Peyer's patch (tissue), 4 donors: ENCODE results near the gene PPP2R5C. TPM values are rescaled to one million over a fixed set of nuclear protein-coding genes. Genes with fewer than 3 reads are reported as not detected.

ENCODE experiments used
- DNase-seq, 3 donors: peaks; one replicate each; pipeline ENCODE4 v3.0.0-alpha.2; 2017 to 2019
- H3K27ac ChIP-seq, 4 donors: fragments of 200-600 bp; sonication (generic); one replicate each; pipeline ENCODE4 v1.5.1; 2016 to 2019
- H3K27me3 ChIP-seq, 2 donors: fragments of 200-600 bp; sonication (generic); one replicate each; pipeline ENCODE4 v1.5.1; 2019
- H3K36me3 ChIP-seq, 3 donors: fragments of 200-600 bp; sonication (generic); one replicate each; pipeline ENCODE4 v1.5.1; 2016 to 2019
- H3K4me1 ChIP-seq, 4 donors: fragments of 200-600 bp; sonication (generic); one replicate each; pipeline ENCODE4 v1.5.1; 2016 to 2019
- H3K4me3 ChIP-seq, 4 donors: fragments of 200-600 bp; sonication (generic); 1 replicate in 3 of 4; 2 replicates in 1 of 4; pipeline ENCODE4 v1.5.1; 2016 to 2019; ENCODE audit warnings: mild to moderate bottlenecking in 1 of 4
- H3K9me3 ChIP-seq, 4 donors: fragments of 200-600 bp; sonication (generic); one replicate each; pipeline ENCODE4 v1.5.1; 2016 to 2019; ENCODE audit warnings: mild to moderate bottlenecking in 1 of 4
- POLR2A ChIP-seq, 2 donors: fragments of 450-650 bp; IDR thresholded peaks; one replicate each; pipeline ENCODE4 v1.5.1; 2017; ENCODE audit warnings: antibody characterized with exemption in 2 of 2, mild to moderate bottlenecking in 2 of 2, moderate library complexity in 2 of 2
- total RNA-seq, 4 donors: library from RNA; depleted of rRNA; stranded (reverse); fragments of >200 nt; gene quantifications; one replicate each; pipeline ENCODE4 v1.1.0, GENCODE V29; 2016
- TF ChIP-seq, protein P1 (sequence below), 6 experiments: fragments of 450-650 bp in 4 of 6; fragments of 200-600 bp in 2 of 6; sonication (generic) in 1 of 6; IDR thresholded peaks; one replicate each; pipeline ENCODE4 v1.5.1; 2017 to 2019; ENCODE audit warnings: antibody characterized with exemption in 6 of 6, mild to moderate bottlenecking in 3 of 6, moderate library complexity in 1 of 6

The PPP2R5C gene
- total RNA-seq, 4 donors from 2014 or later = 87.6 to 137 (median 91.9) TPM

DNA sequence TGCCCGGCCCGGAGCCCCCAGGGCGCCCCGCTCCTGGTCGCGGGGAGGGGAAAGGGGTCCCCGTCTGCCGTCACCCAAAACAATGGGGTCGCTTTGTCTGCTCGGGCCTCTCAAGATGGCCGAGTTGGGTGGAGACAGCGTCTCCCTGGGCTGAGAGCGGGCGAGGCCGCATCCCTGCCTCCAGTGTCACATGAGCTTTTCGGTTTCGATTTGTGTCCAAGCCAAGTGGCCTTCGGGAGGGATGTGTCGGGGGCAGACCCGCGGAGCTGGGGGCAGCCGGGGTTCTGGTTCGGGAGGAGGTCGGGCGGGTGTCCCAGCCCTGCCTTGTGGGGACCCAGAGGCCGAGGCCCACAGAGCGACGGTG is 203.7 kb downstream of the PPP2R5C start:
- Histone ChIP-seq H3K36me3 (peaks cover 0 to 8% (median 0%) of the 10 kb centered on the region in 3 donors), H3K4me1 (peaks cover 0 to 43% (median 0%) of the 10 kb centered on the region in 4 donors), H3K4me3 (peak overlapping the region; percentile 80 to 97 (median 92)), H3K27me3 (no peaks in the 10 kb centered on the region), H3K9me3 (no peaks in the 10 kb centered on the region), H3K27ac (peak overlapping the region; percentile 90 to 98 (median 95))
- DNase-seq = peak; percentile 70 to 87 (median 84)
- no peak for TF ChIP-seq POLR2A (IDR thresholded peaks at IDR 0.05)
- TF ChIP-seq, protein P1, sequence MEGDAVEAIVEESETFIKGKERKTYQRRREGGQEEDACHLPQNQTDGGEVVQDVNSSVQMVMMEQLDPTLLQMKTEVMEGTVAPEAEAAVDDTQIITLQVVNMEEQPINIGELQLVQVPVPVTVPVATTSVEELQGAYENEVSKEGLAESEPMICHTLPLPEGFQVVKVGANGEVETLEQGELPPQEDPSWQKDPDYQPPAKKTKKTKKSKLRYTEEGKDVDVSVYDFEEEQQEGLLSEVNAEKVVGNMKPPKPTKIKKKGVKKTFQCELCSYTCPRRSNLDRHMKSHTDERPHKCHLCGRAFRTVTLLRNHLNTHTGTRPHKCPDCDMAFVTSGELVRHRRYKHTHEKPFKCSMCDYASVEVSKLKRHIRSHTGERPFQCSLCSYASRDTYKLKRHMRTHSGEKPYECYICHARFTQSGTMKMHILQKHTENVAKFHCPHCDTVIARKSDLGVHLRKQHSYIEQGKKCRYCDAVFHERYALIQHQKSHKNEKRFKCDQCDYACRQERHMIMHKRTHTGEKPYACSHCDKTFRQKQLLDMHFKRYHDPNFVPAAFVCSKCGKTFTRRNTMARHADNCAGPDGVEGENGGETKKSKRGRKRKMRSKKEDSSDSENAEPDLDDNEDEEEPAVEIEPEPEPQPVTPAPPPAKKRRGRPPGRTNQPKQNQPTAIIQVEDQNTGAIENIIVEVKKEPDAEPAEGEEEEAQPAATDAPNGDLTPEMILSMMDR (IDR thresholded peaks at IDR 0.05) = no peak

DNA sequence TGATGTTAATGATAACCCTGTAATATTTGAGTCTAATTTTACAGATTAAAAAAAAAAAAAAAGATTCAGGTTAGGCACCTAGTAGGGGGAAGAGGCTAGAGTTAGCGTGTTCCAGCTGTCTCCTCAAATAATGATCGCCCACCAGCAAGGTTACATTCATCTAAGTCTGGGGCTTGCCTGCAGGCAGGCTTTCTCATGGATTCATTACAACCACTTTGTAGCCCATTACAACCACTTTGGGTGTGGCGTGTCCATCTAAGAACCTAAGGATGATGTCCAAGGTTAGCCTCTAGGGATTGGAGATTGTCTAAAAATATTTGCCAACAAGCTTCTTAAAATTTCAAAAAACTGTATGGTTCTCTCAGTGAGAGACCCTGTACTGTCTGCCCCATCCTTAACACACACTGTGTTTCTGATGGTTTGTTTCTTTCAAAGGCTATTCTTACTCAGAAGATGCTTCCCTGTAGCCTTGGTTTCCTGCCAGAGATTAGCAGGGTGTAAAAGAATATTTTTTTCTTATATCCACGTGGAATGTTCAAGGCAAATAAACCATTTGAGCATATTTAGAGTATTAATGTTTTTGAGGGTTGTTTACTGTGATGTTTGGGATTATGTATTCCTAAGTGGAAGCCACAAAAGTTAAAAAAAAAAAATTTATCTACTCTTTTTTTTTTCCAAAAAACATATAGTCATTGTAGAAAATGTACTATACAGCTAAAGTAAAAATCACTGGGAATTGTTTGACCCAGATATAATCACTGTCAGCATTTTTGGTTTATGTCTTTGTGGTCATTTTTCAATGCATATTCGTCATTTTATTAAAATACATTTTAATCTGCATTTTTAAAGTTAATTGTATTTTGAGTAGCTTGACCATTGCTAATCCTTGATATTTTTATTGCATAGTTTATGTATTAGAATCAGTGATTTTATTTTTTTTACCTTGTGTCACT is 204.5 kb downstream of the PPP2R5C start:
- Histone ChIP-seq H3K27ac (peak overlapping the region in 3 of 4 donors; percentile 90 to 98 (median 97)), H3K9me3 (no peaks in the 10 kb centered on the region), H3K4me3 (peak overlapping the region; percentile 80 to 97 (median 92)), H3K27me3 (no peaks in the 10 kb centered on the region), H3K4me1 (peaks cover 0 to 48% (median 0%) of the 10 kb centered on the region in 4 donors), H3K36me3 (peaks cover 0 to 8% (median 0%) of the 10 kb centered on the region in 3 donors)
- DNase-seq = no peak
- TF ChIP-seq, protein P1 (IDR thresholded peaks at IDR 0.05) = no peak
- TF ChIP-seq POLR2A (IDR thresholded peaks at IDR 0.05) = no peak

DNA sequence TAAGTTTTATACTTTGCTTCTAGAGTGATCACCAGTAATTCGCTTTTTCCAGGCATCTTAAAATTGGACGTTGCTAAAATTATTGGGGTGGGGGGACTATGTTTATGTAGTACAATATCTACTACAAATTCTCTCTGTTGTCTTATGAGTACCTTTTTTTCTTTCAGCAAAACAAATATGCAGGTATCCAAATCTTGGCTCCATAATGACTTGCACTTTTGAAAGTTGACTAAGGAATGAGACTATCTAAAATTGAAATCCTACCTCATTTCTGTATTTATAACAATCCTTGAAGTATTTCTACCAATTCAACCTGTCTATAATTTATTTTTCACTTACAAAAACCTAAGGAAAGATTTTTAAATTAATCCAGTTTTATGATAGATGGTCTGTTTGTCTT is 205.2 kb downstream of the PPP2R5C start:
- DNase-seq = no peak
- TF ChIP-seq, protein P1 (IDR thresholded peaks at IDR 0.05) = no peak
- TF ChIP-seq POLR2A (IDR thresholded peaks at IDR 0.05) = no peak
- Histone ChIP-seq H3K27me3 (no peaks in the 10 kb centered on the region), H3K27ac (no peak overlapping the region), H3K36me3 (peaks cover 0 to 8% (median 0%) of the 10 kb centered on the region in 3 donors), H3K4me1 (peaks cover 0 to 48% (median 3%) of the 10 kb centered on the region in 4 donors), H3K4me3 (no peak overlapping the region), H3K9me3 (no peaks in the 10 kb centered on the region)

DNA sequence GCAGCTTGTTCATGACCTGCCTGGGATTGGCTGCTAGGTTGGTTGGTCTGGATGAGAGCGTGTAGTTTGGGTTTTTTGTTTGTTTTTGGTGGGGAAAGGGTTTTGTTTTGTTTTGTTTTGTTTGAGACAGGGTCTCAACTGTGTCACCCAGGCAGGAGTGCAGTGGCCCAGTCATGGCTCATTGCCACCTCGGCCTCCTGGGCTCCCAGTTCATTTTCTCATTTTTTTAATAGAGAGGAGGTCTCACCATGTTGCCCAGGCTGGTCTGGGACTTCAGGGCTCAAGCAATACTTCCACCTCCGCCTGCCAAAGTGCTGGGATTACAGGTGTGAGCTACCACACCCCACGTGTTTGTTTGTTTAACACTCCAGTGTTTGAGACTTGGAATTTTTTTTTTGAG is 206.7 kb downstream of the PPP2R5C start:
- TF ChIP-seq, protein P1 (IDR thresholded peaks at IDR 0.05) = no peak
- TF ChIP-seq POLR2A (IDR thresholded peaks at IDR 0.05) = no peak
- H3K4me1 ChIP-seq = peaks cover 0 to 51% (median 4%) of the 10 kb centered on the region in 4 donors

DNA sequence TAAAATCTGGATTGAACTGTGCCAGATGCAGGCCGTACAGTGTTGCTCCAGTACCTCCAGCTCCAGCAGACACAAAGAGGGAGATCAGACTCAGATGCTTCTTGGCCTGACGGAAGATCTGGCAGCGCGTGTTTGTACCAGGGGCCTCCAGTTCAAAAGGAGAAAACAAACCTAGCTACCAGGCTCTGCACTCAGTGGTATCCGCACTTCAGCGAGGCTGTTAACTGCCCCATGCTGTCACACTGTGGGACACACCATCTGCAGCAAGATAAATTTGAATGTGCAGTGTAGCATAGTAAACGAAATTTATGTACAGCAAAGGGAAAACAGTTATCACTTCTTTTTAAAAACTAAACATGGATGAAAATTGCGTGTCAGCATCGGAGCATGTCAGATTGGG is 208.0 kb downstream of the PPP2R5C start:
- Histone ChIP-seq H3K36me3 (peaks cover 0 to 8% (median 0%) of the 10 kb centered on the region in 3 donors), H3K4me3 (no peak overlapping the region), H3K9me3 (no peaks in the 10 kb centered on the region), H3K4me1 (peaks cover 0 to 48% (median 4%) of the 10 kb centered on the region in 4 donors), H3K27ac (no peak overlapping the region), H3K27me3 (no peaks in the 10 kb centered on the region)
- TF ChIP-seq, protein P1 (IDR thresholded peaks at IDR 0.05) = no peak
- no peak for TF ChIP-seq POLR2A (IDR thresholded peaks at IDR 0.05)
- DNase-seq = no peak

More for the DNA sequence above, 206.7 kb downstream of the PPP2R5C start:
- no peak for DNase-seq
- Histone ChIP-seq H3K9me3 (no peaks in the 10 kb centered on the region), H3K4me3 (no peak overlapping the region), H3K27ac (no peak overlapping the region), H3K36me3 (peaks cover 0 to 8% (median 0%) of the 10 kb centered on the region in 3 donors), H3K27me3 (no peaks in the 10 kb centered on the region)
